ENCODE measurements around the gene NRG2. TPM values are rescaled to one million over a fixed set of nuclear protein-coding genes. Genes with fewer than 3 reads are reported as not detected.

NRG2 gene
- total and polyA plus RNA-seq, 2 donors (not counting 3 experiments of a cell fraction or from before 2014, with no cell fraction given): 0.26 to 0.42 TPM

GRCh38 chr5:139872851-139873794, 170.0 kb downstream of the NRG2 start:
- ChIA-PET CTCF (interaction anchor here (0.8 to 2.8 kb wide), 7 partner anchors 10 to 97 kb away, joined by 3 to 15 read pairs (median 5); no protein-coding TSS in a partner anchor), POLR2A (no interaction called here)
- Histone ChIP-seq H3K9ac (replicated peaks; ENCODE audit: extremely low read depth, insufficient read depth, low read length) (no peak overlapping the region), H2AFZ (ENCODE audit: low read depth, low read length) (no peak overlapping the region), H3K27ac (ENCODE audit: insufficient read depth, low read depth, low read length) (no peak overlapping the region), H3K4me2 (ENCODE audit: insufficient read depth, low read length) (no peak overlapping the region), H3K4me1 (ENCODE audit: control insufficient read depth, extremely low read depth, insufficient read depth, low read length) (no peaks in the 10 kb centered on the region), H3K9me3 (replicated peaks; ENCODE audit: control insufficient read depth, insufficient read depth, low read length) (no peaks in the 10 kb centered on the region), H3K4me3 (replicated peaks in 1 of 3; ENCODE audit: insufficient read depth in 1 of 3, low read depth in 1 of 3, low read length in 3 of 3) (no peak overlapping the region), H3K79me2 (ENCODE audit: control insufficient read depth, insufficient read depth, low read length) (no peaks in the 10 kb centered on the region), H3K36me3 (ENCODE audit: control insufficient read depth in 2 of 2, extremely low read depth in 1 of 2, insufficient read depth in 2 of 2, low read length in 2 of 2) (no peaks in the 10 kb centered on the region), H3K27me3 (ENCODE audit: control insufficient read depth in 2 of 2, insufficient read depth in 2 of 2, low read length in 2 of 2) (peaks cover 0 to 1% of the 10 kb centered on the region in 2 experiments), H3K9me1 (replicated peaks; ENCODE audit: control insufficient read depth, extremely low read depth, insufficient read depth, low read length) (no peaks in the 10 kb centered on the region), H4K20me1 (replicated peaks; ENCODE audit: control insufficient read depth, extremely low read depth, insufficient read depth, low read length) (no peaks in the 10 kb centered on the region)
- TF ChIP-seq POLR2AphosphoS5 (IDR thresholded peaks at IDR 0.05; ENCODE audit: insufficient read depth, low read depth, low read length) (no peak), MAX (IDR thresholded peaks at IDR 0.05; ENCODE audit: insufficient read depth, insufficient read length) (no peak), POLR2A (IDR thresholded peaks at IDR 0.05; ENCODE audit: low read depth, low read length) (no peak), MYC (IDR thresholded peaks at IDR 0.05; ENCODE audit: low read depth, low read length) (no peak), GATA2 (IDR thresholded peaks at IDR 0.05; ENCODE audit: insufficient read depth, insufficient read length, low read depth, low read length) (no peak)
- intact Hi-C loops (cut with micrococcal nuclease): no loop called here
- DNase-seq (ENCODE audit: low read depth, low spot score) (no peak), FAIRE-seq (no peak)
- dilution Hi-C loops (cut with MboI; ENCODE audit: extremely low pct_ligation_motif_present, low sequenced_read_pairs): no loop called here
- no TSS peak for BruUV-seq (replicated peaks)

Measured in endothelial cell of umbilical vein (primary cell).